ES-I3 (cell line): Measurements from ENCODE around the gene PICALM.

ENCODE experiments used
- H3K36me3 ChIP-seq: 2 replicates; pipeline ENCODE4 v1.6.1; 2013; ENCODE audit warnings: mild to moderate bottlenecking, low read length, control low read depth, moderate library complexity; ENCODE audit not compliant: insufficient read depth
- H3K4me1 ChIP-seq: 2 replicates; pipeline ENCODE4 v1.6.1; 2013; ENCODE audit warnings: mild to moderate bottlenecking, control low read depth, low read length; ENCODE audit not compliant: insufficient read depth
- H3K9ac ChIP-seq: 2 replicates; pipeline ENCODE4 v1.6.1; 2013; ENCODE audit warnings: low read depth, mild to moderate bottlenecking, low read length, moderate library complexity
- H3K9me3 ChIP-seq: 2 replicates; pipeline ENCODE4 v1.6.1; 2013; ENCODE audit warnings: mild to moderate bottlenecking, low read length, moderate library complexity; ENCODE audit not compliant: control insufficient read depth, insufficient read depth

The PICALM gene

GRCh38 chr11:86014221-86014620 lies 54.7 kb downstream of the PICALM start:
- H3K36me3 ChIP-seq = peaks cover 3% of the 10 kb centered on the region; the same call in 1 of the 2 replicates
- no peak overlapping the region for H3K9ac ChIP-seq
- no peaks in the 10 kb centered on the region for H3K9me3 ChIP-seq
- H3K4me1 ChIP-seq = no peaks in the 10 kb centered on the region

GRCh38 chr11:86013713-86014112 lies 55.2 kb downstream of the PICALM start:
- peaks cover 3% of the 10 kb centered on the region; the same call in 1 of the 2 replicates for H3K36me3 ChIP-seq
- no peaks in the 10 kb centered on the region for H3K4me1 ChIP-seq
- no peaks in the 10 kb centered on the region for H3K9me3 ChIP-seq
- H3K9ac ChIP-seq = no peak overlapping the region

- Histone ChIP-seq H3K36me3 (peaks cover 4% of the 10 kb centered on the region; the same call in 1 of the 2 replicates), H3K9ac (no peak overlapping the region), H3K4me1 (no peaks in the 10 kb centered on the region), H3K9me3 (no peaks in the 10 kb centered on the region)
Observed at GRCh38 chr11:86011175-86011574, 57.7 kb downstream of the PICALM start.

- H3K9ac ChIP-seq = no peak overlapping the region
- no peaks in the 10 kb centered on the region for H3K4me1 ChIP-seq
- no peaks in the 10 kb centered on the region for H3K9me3 ChIP-seq
- peaks cover 14% of the 10 kb centered on the region for H3K36me3 ChIP-seq
Observed at GRCh38 chr11:86003654-86004053, 65.2 kb downstream of the PICALM start.

- no peaks in the 10 kb centered on the region for H3K9me3 ChIP-seq
- no peak overlapping the region for H3K9ac ChIP-seq
- peaks cover 17% of the 10 kb centered on the region for H3K36me3 ChIP-seq
- no peaks in the 10 kb centered on the region for H3K4me1 ChIP-seq
Observed at GRCh38 chr11:86002431-86002830, 66.5 kb downstream of the PICALM start.

GRCh38 chr11:85991508-85991907 lies 77.4 kb downstream of the PICALM start:
- H3K4me1 ChIP-seq = no peaks in the 10 kb centered on the region
- no peaks in the 10 kb centered on the region for H3K9me3 ChIP-seq
- no peak overlapping the region for H3K9ac ChIP-seq
- H3K36me3 ChIP-seq = no peaks in the 10 kb centered on the region

- H3K36me3 ChIP-seq = no peaks in the 10 kb centered on the region
Observed at GRCh38 chr11:85989746-85990145, 79.1 kb downstream of the PICALM start.

GRCh38 chr11:85988780-85989179 lies 80.1 kb downstream of the PICALM start:
- H3K36me3 ChIP-seq = no peaks in the 10 kb centered on the region
- no peaks in the 10 kb centered on the region for H3K9me3 ChIP-seq
- H3K4me1 ChIP-seq = peaks cover 3% of the 10 kb centered on the region; the same call in 1 of the 2 replicates
- H3K9ac ChIP-seq = no peak overlapping the region

More at GRCh38 chr11:85989746-85990145, 79.1 kb downstream of the PICALM start:
- Histone ChIP-seq H3K9ac (no peak overlapping the region), H3K4me1 (no peaks in the 10 kb centered on the region; the same call in 1 of the 2 replicates), H3K9me3 (no peaks in the 10 kb centered on the region)

- Histone ChIP-seq H3K9me3 (no peaks in the 10 kb centered on the region), H3K4me1 (no peaks in the 10 kb centered on the region), H3K36me3 (peaks cover 9% of the 10 kb centered on the region; the same call in 1 of the 2 replicates), H3K9ac (no peak overlapping the region)
Observed at GRCh38 chr11:85977751-85978160, 91.1 kb downstream of the PICALM start.

GRCh38 chr11:85976525-85976924 lies 92.4 kb downstream of the PICALM start:
- no peaks in the 10 kb centered on the region for H3K9me3 ChIP-seq
- H3K36me3 ChIP-seq = peaks cover 9% of the 10 kb centered on the region; the same call in 1 of the 2 replicates
- H3K4me1 ChIP-seq = no peaks in the 10 kb centered on the region
- no peak overlapping the region for H3K9ac ChIP-seq

- H3K9me3 ChIP-seq = no peaks in the 10 kb centered on the region
- peaks cover 9% of the 10 kb centered on the region; the same call in 1 of the 2 replicates for H3K36me3 ChIP-seq
- H3K4me1 ChIP-seq = peaks cover under 1% of the 10 kb centered on the region; the same call in 1 of the 2 replicates
- H3K9ac ChIP-seq = no peak overlapping the region
Observed at GRCh38 chr11:85974122-85974521, 94.8 kb downstream of the PICALM start.

- no peaks in the 10 kb centered on the region for H3K9me3 ChIP-seq
- H3K36me3 ChIP-seq = 0 out of 2 replicates have a peak, but pooled peaks cover 3% of the 10 kb centered on the region
- peaks cover 3% of the 10 kb centered on the region; the same call in 1 of the 2 replicates for H3K4me1 ChIP-seq
- H3K9ac ChIP-seq = no peak overlapping the region
Observed at GRCh38 chr11:85970593-85970992, 98.3 kb downstream of the PICALM start.

GRCh38 chr11:85967457-85967856 lies 101.4 kb downstream of the PICALM start:
- peaks cover 3% of the 10 kb centered on the region; the same call in 1 of the 2 replicates for H3K4me1 ChIP-seq
- H3K36me3 ChIP-seq = 0 out of 2 replicates have a peak, but pooled peaks cover 8% of the 10 kb centered on the region
- no peaks in the 10 kb centered on the region for H3K9me3 ChIP-seq
- H3K9ac ChIP-seq = no peak overlapping the region

GRCh38 chr11:85965202-85965601 lies 103.7 kb downstream of the PICALM start:
- Histone ChIP-seq H3K4me1 (peaks cover 3% of the 10 kb centered on the region; the same call in 1 of the 2 replicates), H3K9me3 (no peaks in the 10 kb centered on the region), H3K9ac (no peak overlapping the region), H3K36me3 (peaks cover 15% of the 10 kb centered on the region)

- Histone ChIP-seq H3K4me1 (no peaks in the 10 kb centered on the region), H3K9ac (no peak overlapping the region), H3K36me3 (peaks cover 15% of the 10 kb centered on the region), H3K9me3 (no peaks in the 10 kb centered on the region)
Observed at GRCh38 chr11:85961930-85962363, 106.9 kb downstream of the PICALM start.
